Measurements from ENCODE around the gene ZNF236.

DNA sequence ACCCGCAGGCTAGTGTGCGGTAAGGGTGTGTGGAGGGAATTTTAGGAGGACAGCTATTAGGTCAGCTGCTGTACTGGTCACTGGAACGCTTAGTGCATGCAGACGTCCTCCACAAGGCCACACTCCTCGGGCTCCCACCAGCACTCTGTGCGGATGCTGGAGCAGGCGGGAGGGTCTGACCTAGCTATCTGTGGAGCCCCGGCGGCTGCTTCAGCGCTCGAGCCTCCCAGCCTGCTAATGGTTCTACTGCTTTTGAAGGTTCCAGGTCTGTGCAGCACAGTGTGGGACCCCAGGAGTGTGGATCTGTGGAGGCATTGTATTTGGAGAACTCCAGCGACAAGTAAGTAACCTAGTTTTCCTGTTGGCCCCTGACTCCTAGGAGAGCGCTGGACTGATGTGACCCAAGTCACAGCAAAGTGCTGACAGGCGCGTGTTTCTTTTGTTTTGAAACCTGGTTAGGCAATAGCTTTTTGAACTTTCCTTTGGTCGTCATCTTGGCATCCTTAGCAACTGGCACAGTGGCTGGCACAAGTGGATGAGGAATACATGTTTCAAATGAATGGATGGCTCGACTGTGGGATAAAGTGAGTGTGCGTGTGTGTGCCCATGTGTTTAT lies 113.5 kb downstream of the ZNF236 start:
- TF ChIP-seq, protein P1, sequence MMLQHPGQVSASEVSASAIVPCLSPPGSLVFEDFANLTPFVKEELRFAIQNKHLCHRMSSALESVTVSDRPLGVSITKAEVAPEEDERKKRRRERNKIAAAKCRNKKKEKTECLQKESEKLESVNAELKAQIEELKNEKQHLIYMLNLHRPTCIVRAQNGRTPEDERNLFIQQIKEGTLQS (IDR thresholded peaks at IDR 0.05), result no peak
- TF ChIP-seq, protein P2, sequence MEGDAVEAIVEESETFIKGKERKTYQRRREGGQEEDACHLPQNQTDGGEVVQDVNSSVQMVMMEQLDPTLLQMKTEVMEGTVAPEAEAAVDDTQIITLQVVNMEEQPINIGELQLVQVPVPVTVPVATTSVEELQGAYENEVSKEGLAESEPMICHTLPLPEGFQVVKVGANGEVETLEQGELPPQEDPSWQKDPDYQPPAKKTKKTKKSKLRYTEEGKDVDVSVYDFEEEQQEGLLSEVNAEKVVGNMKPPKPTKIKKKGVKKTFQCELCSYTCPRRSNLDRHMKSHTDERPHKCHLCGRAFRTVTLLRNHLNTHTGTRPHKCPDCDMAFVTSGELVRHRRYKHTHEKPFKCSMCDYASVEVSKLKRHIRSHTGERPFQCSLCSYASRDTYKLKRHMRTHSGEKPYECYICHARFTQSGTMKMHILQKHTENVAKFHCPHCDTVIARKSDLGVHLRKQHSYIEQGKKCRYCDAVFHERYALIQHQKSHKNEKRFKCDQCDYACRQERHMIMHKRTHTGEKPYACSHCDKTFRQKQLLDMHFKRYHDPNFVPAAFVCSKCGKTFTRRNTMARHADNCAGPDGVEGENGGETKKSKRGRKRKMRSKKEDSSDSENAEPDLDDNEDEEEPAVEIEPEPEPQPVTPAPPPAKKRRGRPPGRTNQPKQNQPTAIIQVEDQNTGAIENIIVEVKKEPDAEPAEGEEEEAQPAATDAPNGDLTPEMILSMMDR (IDR thresholded peaks at IDR 0.05; ENCODE audit: low read depth, low read length, missing input control), result no peak

All from liver (tissue), 3 donors.